ENCODE results near the gene LRRC43. TPM values are rescaled to one million over a fixed set of nuclear protein-coding genes. Genes with fewer than 3 reads are reported as not detected.

Gene LRRC43
- total and polyA plus RNA-seq, 7 experiments from 2014 or later = 0.34 to 2.3 (median 0.40) TPM; not detected in 4

- Mint-ChIP-seq H3K27ac (peak overlapping the region in 1 of 9 donors; percentile 43), H3K4me1 (peaks cover 5 to 17% (median 14%) of the 10 kb centered on the region in 7 donors), H3K27me3 (peaks cover 0 to 22% (median 0%) of the 10 kb centered on the region in 5 donors), H3K36me3 (peaks cover 0 to 29% (median 6%) of the 10 kb centered on the region in 5 donors), H3K4me3 (no peak overlapping the region), H3K9me3 (no peaks in the 10 kb centered on the region)
- ChIA-PET POLR2A (interaction anchor here (0.5 kb wide), 1 partner anchor 364 kb away, joined by 3 read pairs; no protein-coding TSS in a partner anchor), CTCF (no interaction called here)
- H3K4me3 ChIP-seq (ENCODE audit: low read length) = no peak overlapping the region
- no peaks in the 10 kb centered on the region for H3K9me3 ChIP-seq (ENCODE audit: control insufficient read depth in 2 of 3, low read length in 3 of 3)
- H3K36me3 ChIP-seq (ENCODE audit: control insufficient read depth in 2 of 3, insufficient read depth in 3 of 3, low read length in 3 of 3) = peaks cover 0 to 48% (median 8%) of the 10 kb centered on the region in 3 experiments
- H3K27ac ChIP-seq (ENCODE audit: low read depth, low read length) = no peak overlapping the region
- intact Hi-C loops (cut with micrococcal nuclease) = no loop called here
- ATAC-seq (no peak), DNase-seq (no peak)
- peaks cover 6 to 9% of the 10 kb centered on the region in 2 donors for H3K4me1 ChIP-seq (ENCODE audit: control insufficient read depth in 2 of 2, insufficient read depth in 2 of 2, low read length in 2 of 2)
- H3K27me3 ChIP-seq (ENCODE audit: control insufficient read depth in 2 of 2, insufficient read depth in 2 of 2, low read length in 2 of 2) = no peaks in the 10 kb centered on the region
These were observed 24.5 kb downstream of the LRRC43 start for GRCh38 chr12:122207391-122207790.

- Mint-ChIP-seq H3K36me3 (peaks cover 0 to 29% (median 6%) of the 10 kb centered on the region in 5 donors), H3K4me1 (peaks cover 5 to 10% (median 9%) of the 10 kb centered on the region in 7 donors), H3K9me3 (no peaks in the 10 kb centered on the region), H3K4me3 (no peak overlapping the region), H3K27me3 (peaks cover 0 to 14% (median 0%) of the 10 kb centered on the region in 5 donors), H3K27ac (peak overlapping the region in 2 of 9 donors; percentile 43 to 51)
- Histone ChIP-seq H3K27me3 (ENCODE audit: control insufficient read depth in 2 of 2, insufficient read depth in 2 of 2, low read length in 2 of 2) (no peaks in the 10 kb centered on the region), H3K4me1 (ENCODE audit: control insufficient read depth in 2 of 2, insufficient read depth in 2 of 2, low read length in 2 of 2) (peaks cover 0 to 3% of the 10 kb centered on the region in 2 donors), H3K9me3 (ENCODE audit: control insufficient read depth in 2 of 3, low read length in 3 of 3) (no peaks in the 10 kb centered on the region), H3K27ac (ENCODE audit: low read depth, low read length) (no peak overlapping the region), H3K36me3 (ENCODE audit: control insufficient read depth in 2 of 3, insufficient read depth in 3 of 3, low read length in 3 of 3) (peaks cover 0 to 56% (median 12%) of the 10 kb centered on the region in 3 experiments), H3K4me3 (ENCODE audit: low read length) (no peak overlapping the region)
- ATAC-seq (no peak), DNase-seq (no peak)
- intact Hi-C loops (cut with micrococcal nuclease) = no loop called here
- POLR2A ChIA-PET = interaction anchor here (0.5 to 0.7 kb wide), 2 partner anchors 364 to 401 kb away, joined by 3 to 4 read pairs; no protein-coding TSS in a partner anchor
- CTCF ChIA-PET = interaction anchor here (0.5 kb wide), 1 partner anchor 28 kb away, joined by 3 read pairs; no protein-coding TSS in a partner anchor
These were observed 25.3 kb downstream of the LRRC43 start for GRCh38 chr12:122208073-122208820.

- ATAC-seq (no peak), DNase-seq (no peak)
- H3K9me3 ChIP-seq (ENCODE audit: control insufficient read depth in 2 of 3, low read length in 3 of 3) = no peaks in the 10 kb centered on the region
- no peaks in the 10 kb centered on the region for H3K4me1 ChIP-seq (ENCODE audit: control insufficient read depth in 2 of 2, insufficient read depth in 2 of 2, low read length in 2 of 2)
- no peak overlapping the region for H3K27ac ChIP-seq (ENCODE audit: low read depth, low read length)
- peak overlapping the region in 1 of 9 donors; percentile 38 for H3K27ac Mint-ChIP-seq
- ChIA-PET POLR2A (interaction anchor here (0.6 to 1.3 kb wide), 3 partner anchors 12 to 51 kb away, joined by 3 to 5 read pairs (median 3); partner anchors contain the start of gene B3GNT4), CTCF (interaction anchor here (0.6 kb wide), 2 partner anchors 51 to 360 kb away, joined by 3 to 4 read pairs; no protein-coding TSS in a partner anchor)
- no peak overlapping the region for H3K4me3 Mint-ChIP-seq
- intact Hi-C loops (cut with micrococcal nuclease) = no loop called here
- no peaks in the 10 kb centered on the region for H3K27me3 ChIP-seq (ENCODE audit: control insufficient read depth in 2 of 2, insufficient read depth in 2 of 2, low read length in 2 of 2)
- peaks cover 23 to 88% (median 33%) of the 10 kb centered on the region in 3 experiments for H3K36me3 ChIP-seq (ENCODE audit: control insufficient read depth in 2 of 3, insufficient read depth in 3 of 3, low read length in 3 of 3)
- no peaks in the 10 kb centered on the region for H3K27me3 Mint-ChIP-seq
- peaks cover 2 to 8% (median 5%) of the 10 kb centered on the region in 7 donors for H3K4me1 Mint-ChIP-seq
- peaks cover 4 to 31% (median 25%) of the 10 kb centered on the region in 5 donors for H3K36me3 Mint-ChIP-seq
- H3K4me3 ChIP-seq (ENCODE audit: low read length) = no peak overlapping the region
- no peaks in the 10 kb centered on the region for H3K9me3 Mint-ChIP-seq
These were observed 32.8 kb downstream of the LRRC43 start for GRCh38 chr12:122215771-122216170.

GRCh38 chr12:122216445-122216844 is 33.5 kb downstream of the LRRC43 start:
- Mint-ChIP-seq H3K36me3 (peaks cover 4 to 36% (median 25%) of the 10 kb centered on the region in 5 donors), H3K4me3 (no peak overlapping the region), H3K27ac (no peak overlapping the region), H3K9me3 (no peaks in the 10 kb centered on the region), H3K27me3 (no peaks in the 10 kb centered on the region), H3K4me1 (peaks cover 2 to 13% (median 8%) of the 10 kb centered on the region in 7 donors)
- Histone ChIP-seq H3K27ac (ENCODE audit: low read depth, low read length) (no peak overlapping the region), H3K36me3 (ENCODE audit: control insufficient read depth in 2 of 3, insufficient read depth in 3 of 3, low read length in 3 of 3) (peaks cover 30 to 90% (median 31%) of the 10 kb centered on the region in 3 experiments), H3K4me3 (ENCODE audit: low read length) (no peak overlapping the region), H3K27me3 (ENCODE audit: control insufficient read depth in 2 of 2, insufficient read depth in 2 of 2, low read length in 2 of 2) (no peaks in the 10 kb centered on the region), H3K4me1 (ENCODE audit: control insufficient read depth in 2 of 2, insufficient read depth in 2 of 2, low read length in 2 of 2) (no peaks in the 10 kb centered on the region), H3K9me3 (ENCODE audit: control insufficient read depth in 2 of 3, low read length in 3 of 3) (no peaks in the 10 kb centered on the region)
- CTCF ChIA-PET = interaction anchor here (0.7 kb wide), 1 partner anchor 155 kb away, joined by 3 read pairs; no protein-coding TSS in a partner anchor
- POLR2A ChIA-PET = interaction anchor here (0.6 to 1.4 kb wide), 3 partner anchors 10 to 738 kb away, joined by 3 to 5 read pairs (median 3); partner anchors contain the start of gene B3GNT4
- intact Hi-C loops (cut with micrococcal nuclease) = no loop called here
- no peak for DNase-seq
- ATAC-seq = no peak

- peaks cover 0 to 27% (median 13%) of the 10 kb centered on the region in 5 donors for H3K36me3 Mint-ChIP-seq
- Histone ChIP-seq H3K36me3 (ENCODE audit: control insufficient read depth in 2 of 3, insufficient read depth in 3 of 3, low read length in 3 of 3) (peaks cover 5 to 52% (median 13%) of the 10 kb centered on the region in 3 experiments), H3K27ac (ENCODE audit: low read depth, low read length) (peak within 1 kb of the TSS; percentile 99), H3K4me3 (ENCODE audit: low read length) (peak within 1 kb of the TSS; percentile 90), H3K4me1 (ENCODE audit: control insufficient read depth in 2 of 2, insufficient read depth in 2 of 2, low read length in 2 of 2) (peaks cover 24 to 34% of the 10 kb centered on the region in 2 donors), H3K9me3 (ENCODE audit: control insufficient read depth in 2 of 3, low read length in 3 of 3) (no peaks in the 10 kb centered on the region), H3K27me3 (ENCODE audit: control insufficient read depth in 2 of 2, insufficient read depth in 2 of 2, low read length in 2 of 2) (no peaks in the 10 kb centered on the region)
- POLR2A ChIA-PET = interaction anchor here (0.5 to 3.3 kb wide), 15 partner anchors 10 to 1933 kb away, joined by 3 to 29 read pairs (median 3); partner anchors contain the start of genes B3GNT4, RNF34, RNU4-1 and ZCCHC8
- peak within 1 kb of the TSS; percentile 76 to 96 (median 93) for H3K27ac Mint-ChIP-seq
- H3K4me1 Mint-ChIP-seq = peaks cover 23 to 53% (median 47%) of the 10 kb centered on the region in 7 donors
- ATAC-seq (peak; percentile 96), DNase-seq (peak; percentile 97 to 100 (median 100))
- no peaks in the 10 kb centered on the region for H3K27me3 Mint-ChIP-seq
- CTCF ChIA-PET = interaction anchor here (0.6 kb wide), 2 partner anchors 19 to 307 kb away, joined by 3 read pairs; partner anchors contain the start of gene CFAP251
- intact Hi-C loops (cut with micrococcal nuclease) = loop anchor here (1.0 to 10.0 kb wide), 25 partner anchors 18 to 1540 kb away; partner anchors contain the start of genes CFAP251 (in 2 of the 2), DENR (in 2 of the 2), KNTC1 (in 2 of the 2) and MLXIP (in 2 of the 2)
- peak within 1 kb of the TSS; percentile 75 to 95 (median 90) for H3K4me3 Mint-ChIP-seq
- peaks cover 0 to 2% (median 0%) of the 10 kb centered on the region in 11 donors for H3K9me3 Mint-ChIP-seq
These were observed 42.9 kb downstream of the LRRC43 start, which contains the start of gene DIABLO for GRCh38 chr12:122225683-122226365. Gene DIABLO (minus strand): TSS chr12:122226052. CDS start chr12:122226014, 38 bp downstream.

Data from naive thymus-derived CD4-positive, alpha-beta T cell (primary cell).